ENCODE measurements around the gene MESD.

MESD gene

GRCh38 chr15:80937718-80938117 lies 51.9 kb downstream of the MESD start:
- no peak for DNase-seq (ENCODE audit: low spot score)

DNA sequence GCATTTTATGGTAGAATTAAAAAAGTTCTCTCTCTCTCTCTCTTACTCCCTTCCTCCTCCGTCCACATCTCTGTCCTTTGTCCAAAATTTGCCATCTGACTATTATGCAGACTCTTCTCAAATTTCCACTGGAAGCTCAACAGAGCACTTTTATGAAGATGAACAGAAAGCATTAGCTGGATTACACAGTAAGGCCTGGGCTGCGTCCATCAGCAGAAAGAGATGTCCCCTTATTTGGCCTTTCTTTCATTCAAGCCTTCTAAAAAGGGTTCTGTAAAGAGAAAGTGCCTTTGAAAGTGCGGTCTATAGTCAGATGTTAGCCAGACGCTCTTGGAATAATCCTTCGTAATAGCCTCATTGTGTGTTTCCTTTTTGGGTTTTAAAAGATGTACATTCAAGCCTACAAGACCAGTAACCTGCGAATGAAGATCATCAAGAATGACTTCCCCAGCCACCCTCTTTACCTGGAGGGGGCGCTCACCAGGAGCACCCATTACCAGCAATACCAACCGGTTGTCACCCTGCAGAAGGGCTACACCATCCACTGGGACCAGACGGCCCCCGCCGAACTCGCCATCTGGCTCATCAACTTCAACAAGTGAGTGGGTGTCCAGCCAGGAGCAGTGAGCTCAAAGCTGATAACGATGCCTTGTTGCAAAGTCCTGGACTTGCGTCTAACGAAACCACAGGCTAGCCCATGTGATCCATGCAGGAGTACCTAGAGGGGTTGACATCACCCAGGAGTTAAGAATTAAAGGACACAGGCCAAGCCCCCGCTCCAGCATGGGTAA lies 53.1 kb downstream of the MESD start:
- DNase-seq (ENCODE audit: low spot score): no peak

GRCh38 chr15:80934761-80935221 lies 54.8 kb downstream of the MESD start:
- DNase-seq (ENCODE audit: low spot score): peak; percentile 32

- DNase-seq (ENCODE audit: low spot score): peak; percentile 42
Observed at GRCh38 chr15:80932989-80933388, 56.6 kb downstream of the MESD start.

DNA sequence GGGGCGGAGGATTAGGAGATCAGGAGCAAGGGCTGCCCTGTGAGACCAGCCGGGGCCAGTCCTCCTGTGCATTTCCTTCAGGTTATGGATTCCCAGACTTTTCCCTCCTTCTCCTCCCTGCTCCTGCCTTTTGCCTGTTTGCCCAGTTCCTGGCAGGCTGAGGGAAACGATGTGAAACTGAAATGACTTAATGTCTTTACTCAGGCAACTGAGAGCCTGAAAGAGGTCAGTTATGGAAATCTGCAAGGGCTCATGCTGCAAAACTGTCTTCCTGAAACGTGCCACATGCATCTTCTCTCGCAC lies 57.2 kb downstream of the MESD start:
- no peak for DNase-seq (ENCODE audit: low spot score)

DNA sequence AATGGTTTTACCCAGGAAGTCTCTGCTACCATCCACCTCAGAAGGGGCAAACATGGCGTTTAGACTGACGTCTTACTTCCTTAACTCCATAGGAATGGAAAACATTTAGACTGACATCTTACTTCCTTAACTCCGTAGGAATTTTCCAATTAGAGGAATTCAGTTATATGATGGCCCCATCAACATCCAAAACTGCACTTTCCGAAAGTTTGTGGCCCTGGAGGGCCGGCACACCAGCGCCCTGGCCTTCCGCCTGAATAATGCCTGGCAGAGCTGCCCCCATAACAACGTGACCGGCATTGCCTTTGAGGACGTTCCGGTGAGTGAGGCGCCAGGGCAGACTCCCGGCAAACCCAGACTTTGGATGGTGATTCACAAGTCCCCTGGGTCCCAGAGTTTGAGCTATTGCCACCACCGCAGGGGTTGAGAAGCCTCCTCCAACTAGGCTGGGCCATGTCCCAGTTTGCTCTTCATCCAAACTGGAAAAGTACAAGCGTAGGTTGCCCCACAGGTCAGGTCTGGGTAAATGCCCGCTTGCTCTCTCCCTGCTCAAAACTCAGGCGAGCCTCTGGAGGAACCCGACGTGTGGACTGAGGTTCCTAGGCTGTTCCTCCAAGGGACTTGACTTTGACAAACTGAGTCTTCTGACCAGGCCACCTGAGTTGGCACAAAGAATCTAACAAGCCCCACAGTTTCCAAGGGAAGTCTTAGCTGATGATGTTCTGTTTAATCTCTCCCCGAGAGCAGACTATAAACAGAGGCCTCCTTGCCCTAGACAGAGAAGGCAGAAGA lies 57.7 kb downstream of the MESD start:
- no peak for DNase-seq (ENCODE audit: low spot score)

GRCh38 chr15:80931191-80931590 lies 58.4 kb downstream of the MESD start:
- no peak for DNase-seq (ENCODE audit: low spot score)

- DNase-seq (ENCODE audit: low spot score): no peak
Observed at GRCh38 chr15:80929689-80930088, 59.9 kb downstream of the MESD start.

GRCh38 chr15:80929225-80929624 lies 60.4 kb downstream of the MESD start:
- DNase-seq (ENCODE audit: low spot score): peak; percentile 71

DNA sequence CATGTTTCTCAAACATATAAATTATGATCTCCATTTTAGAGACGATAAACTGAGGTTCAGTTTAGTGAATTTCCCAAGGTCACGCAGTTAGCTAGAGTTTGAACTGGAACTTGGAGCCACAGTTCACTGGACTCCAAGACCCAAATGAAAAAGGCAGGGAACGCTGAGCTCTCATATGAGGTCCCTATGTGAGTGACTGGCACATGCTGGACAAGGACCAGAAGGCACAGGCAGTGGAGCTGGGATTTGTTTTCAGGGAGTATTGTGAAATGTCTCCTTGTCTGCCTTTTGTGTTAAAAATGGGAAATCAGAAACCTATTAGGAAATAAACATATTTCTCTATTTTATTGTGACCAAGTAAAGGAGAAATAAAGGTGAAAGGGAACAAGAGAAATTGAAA lies 63.5 kb downstream of the MESD start:
- no peak for DNase-seq (ENCODE audit: low spot score)

DNA sequence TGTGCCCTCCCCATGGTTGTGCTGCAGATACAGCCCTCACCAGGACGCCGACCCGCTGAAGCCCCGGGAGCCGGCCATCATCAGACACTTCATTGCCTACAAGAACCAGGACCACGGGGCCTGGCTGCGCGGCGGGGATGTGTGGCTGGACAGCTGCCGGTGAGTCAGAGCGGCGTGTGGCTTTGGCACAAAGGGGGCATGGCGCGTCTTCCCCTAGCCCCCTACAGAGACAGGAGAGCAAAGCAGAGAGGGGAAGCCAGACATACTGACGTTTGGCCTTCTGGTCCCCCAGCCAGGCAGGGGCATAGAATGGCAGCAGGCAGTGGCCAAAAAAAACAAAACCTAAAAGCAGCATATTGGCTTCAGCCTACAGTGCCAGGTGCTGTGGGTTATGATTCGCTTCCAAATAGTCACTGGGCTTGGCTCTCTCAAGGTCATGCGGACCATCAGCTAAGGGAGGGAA lies 64.0 kb downstream of the MESD start:
- DNase-seq (ENCODE audit: low spot score): no peak

GRCh38 chr15:80924278-80924677 lies 65.3 kb downstream of the MESD start:
- DNase-seq (ENCODE audit: low spot score): no peak

DNA sequence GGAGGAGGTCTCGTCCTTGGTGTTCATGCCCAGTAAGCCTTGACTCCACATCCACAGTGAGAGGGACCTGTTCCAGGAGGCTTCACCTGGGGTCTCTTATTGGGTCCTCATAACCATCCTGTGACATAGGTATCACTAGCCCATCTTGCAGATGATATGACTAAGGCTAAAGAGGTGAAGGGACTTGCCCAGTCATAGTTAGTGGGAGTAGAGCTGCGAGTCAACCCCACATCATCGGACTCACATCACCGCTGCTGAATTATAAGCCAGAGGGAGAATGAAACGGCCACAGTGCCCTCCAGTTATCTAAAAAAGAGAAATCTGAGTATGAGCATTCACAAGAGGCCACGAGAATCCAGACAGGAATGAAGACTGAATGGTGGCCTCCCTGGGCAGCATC lies 66.0 kb downstream of the MESD start:
- DNase-seq (ENCODE audit: low spot score): no peak

- DNase-seq (ENCODE audit: low spot score): no peak
Observed at GRCh38 chr15:80921736-80922410, 67.7 kb downstream of the MESD start.

GRCh38 chr15:80920271-80920699 lies 69.3 kb downstream of the MESD start:
- DNase-seq (ENCODE audit: low spot score): no peak

DNA sequence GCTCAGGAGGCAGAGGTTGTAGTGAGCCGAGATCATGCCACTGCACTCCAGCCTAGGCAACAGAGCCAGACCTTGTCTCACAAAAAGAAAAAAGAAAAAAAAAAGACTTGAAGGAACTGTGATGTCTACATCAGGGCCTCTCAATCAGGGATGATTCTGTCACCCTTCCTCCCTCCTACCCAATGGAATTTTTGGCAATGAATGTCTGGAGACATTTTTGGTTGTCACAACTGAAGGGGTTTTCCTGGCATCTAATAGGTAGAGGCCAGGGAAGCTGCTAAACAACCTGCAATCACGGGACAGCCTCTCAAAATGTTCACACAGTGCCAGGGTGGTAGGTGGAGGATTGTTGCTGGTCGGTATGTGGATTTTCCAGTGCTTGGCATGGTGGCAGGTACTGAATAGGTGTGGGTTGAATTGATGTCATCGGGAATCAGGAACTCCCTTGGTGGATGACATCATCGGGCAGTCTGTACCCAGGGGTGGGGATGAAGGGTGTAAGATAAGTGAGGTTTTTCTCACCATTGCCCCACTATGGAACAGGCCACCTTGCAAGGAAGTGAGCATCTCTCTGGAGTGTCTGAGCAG lies 71.3 kb downstream of the MESD start:
- no peak for DNase-seq (ENCODE audit: low spot score)

- DNase-seq (ENCODE audit: low spot score): no peak
Observed at GRCh38 chr15:80916056-80916455, 73.6 kb downstream of the MESD start.

DNA sequence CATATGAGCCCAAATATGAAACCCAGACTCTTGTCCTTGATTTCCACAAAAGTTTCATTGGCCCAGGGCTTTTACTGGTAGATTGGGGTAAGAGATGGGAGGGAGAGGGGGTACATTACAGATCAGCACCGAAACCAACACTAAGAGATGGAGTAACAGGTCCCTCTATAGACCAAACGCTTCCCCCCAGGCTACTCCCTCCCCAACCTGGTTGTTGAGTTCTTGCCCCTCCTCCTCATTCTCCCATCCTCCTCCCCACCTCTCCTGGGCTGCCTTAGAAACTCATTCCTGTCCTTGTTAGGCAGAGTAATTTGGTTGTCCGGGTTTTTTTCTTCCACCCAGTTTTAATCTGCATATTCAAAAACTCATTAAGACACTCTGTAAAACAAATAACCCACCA lies 74.1 kb downstream of the MESD start:
- DNase-seq (ENCODE audit: low spot score): no peak

DNA sequence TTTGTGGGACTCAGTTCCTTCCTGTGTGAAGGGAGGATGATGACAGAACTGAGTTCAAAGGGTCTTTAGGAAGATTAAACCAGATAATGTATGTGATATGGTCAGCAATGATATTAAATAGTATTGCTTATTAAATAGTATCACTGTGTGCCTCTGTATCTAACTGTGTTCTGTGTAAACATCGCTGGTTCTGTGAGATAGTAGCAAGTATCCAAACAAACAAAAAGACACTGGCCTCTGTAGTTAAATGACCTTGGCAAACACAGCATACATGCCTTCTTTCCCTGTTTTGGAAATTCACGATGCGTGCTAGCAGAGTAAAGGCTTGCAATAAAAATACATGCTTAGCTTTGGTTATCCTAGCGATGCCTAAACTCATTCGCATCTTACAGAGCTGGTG lies 76.1 kb downstream of the MESD start:
- DNase-seq (ENCODE audit: low spot score): no peak

GRCh38 chr15:80912673-80913072 lies 76.9 kb downstream of the MESD start:
- DNase-seq (ENCODE audit: low spot score): no peak

- no peak for DNase-seq (ENCODE audit: low spot score)
Observed at GRCh38 chr15:80911821-80912220, 77.8 kb downstream of the MESD start.

DNA sequence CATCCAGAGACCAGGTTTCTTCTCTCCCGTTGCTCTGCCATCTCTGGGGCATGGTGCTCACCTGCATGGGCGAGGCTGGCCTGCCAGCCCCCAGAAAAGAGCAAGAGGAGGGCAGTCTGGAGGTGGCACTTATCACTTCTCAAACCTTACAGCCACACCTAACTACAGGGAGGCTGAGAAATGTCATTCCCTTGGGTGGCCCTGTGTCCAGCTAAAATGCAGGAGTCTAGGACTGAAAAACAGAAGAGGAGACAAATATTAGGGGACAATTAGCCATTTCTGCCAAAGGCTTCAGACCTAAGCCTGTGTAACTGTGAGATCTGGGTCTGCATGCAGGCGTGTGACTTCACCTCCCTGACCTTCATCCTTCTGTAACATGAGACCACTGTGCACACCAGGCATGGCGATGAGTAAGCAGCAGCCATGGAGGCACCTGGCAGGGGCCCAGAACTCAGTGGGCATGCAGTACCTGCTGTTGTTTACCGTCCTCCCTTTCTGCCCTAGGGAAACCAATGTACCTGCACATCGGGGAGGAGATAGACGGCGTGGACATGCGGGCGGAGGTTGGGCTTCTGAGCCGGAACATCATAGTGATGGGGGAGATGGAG lies 83.4 kb downstream of the MESD start:
- peak; percentile 25 for DNase-seq (ENCODE audit: low spot score)
